ENCODE results near the gene DUSP1. TPM values are rescaled to one million over a fixed set of nuclear protein-coding genes. Genes with fewer than 3 reads are reported as not detected.

The DUSP1 gene
- total and polyA plus RNA-seq, 2 experiments from 2014 or later = 547 to 583 TPM

- Histone ChIP-seq H3K36me3 (replicated peaks; ENCODE audit: insufficient read depth, low read depth) (no peaks in the 10 kb centered on the region), H3K9me2 (replicated peaks; ENCODE audit: insufficient read depth) (no peaks in the 10 kb centered on the region), H4K20me1 (ENCODE audit: insufficient read depth, poor library complexity, severe bottlenecking) (no peaks in the 10 kb centered on the region), H3K27ac (no peak overlapping the region), H3K4me1 (ENCODE audit: insufficient read depth) (peaks cover 3% of the 10 kb centered on the region), H2AFZ (no peak overlapping the region), H3K27me3 (no peaks in the 10 kb centered on the region), H3K4me3 (no peak overlapping the region), H3K79me2 (no peaks in the 10 kb centered on the region), H3K9me3 (ENCODE audit: low read depth) (no peaks in the 10 kb centered on the region), H3K4me2 (no peak overlapping the region)
- WGBS (ENCODE audit: low lambda C conversion rate, missing lambda C conversion rate) = 73% methylated on average over 6 of the region's 6 CpGs
- DNase-seq (ENCODE audit: low spot score) = peak; percentile 26
- TF ChIP-seq EZH2phosphoT487 (IDR thresholded peaks at IDR 0.05; ENCODE audit: low read depth, severe bottlenecking, unreplicated experiment) (no peak), EZH2 (IDR thresholded peaks at IDR 0.05; ENCODE audit: borderline replicate concordance) (no peak)
- TF ChIP-seq, protein P1, sequence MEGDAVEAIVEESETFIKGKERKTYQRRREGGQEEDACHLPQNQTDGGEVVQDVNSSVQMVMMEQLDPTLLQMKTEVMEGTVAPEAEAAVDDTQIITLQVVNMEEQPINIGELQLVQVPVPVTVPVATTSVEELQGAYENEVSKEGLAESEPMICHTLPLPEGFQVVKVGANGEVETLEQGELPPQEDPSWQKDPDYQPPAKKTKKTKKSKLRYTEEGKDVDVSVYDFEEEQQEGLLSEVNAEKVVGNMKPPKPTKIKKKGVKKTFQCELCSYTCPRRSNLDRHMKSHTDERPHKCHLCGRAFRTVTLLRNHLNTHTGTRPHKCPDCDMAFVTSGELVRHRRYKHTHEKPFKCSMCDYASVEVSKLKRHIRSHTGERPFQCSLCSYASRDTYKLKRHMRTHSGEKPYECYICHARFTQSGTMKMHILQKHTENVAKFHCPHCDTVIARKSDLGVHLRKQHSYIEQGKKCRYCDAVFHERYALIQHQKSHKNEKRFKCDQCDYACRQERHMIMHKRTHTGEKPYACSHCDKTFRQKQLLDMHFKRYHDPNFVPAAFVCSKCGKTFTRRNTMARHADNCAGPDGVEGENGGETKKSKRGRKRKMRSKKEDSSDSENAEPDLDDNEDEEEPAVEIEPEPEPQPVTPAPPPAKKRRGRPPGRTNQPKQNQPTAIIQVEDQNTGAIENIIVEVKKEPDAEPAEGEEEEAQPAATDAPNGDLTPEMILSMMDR (IDR thresholded peaks at IDR 0.05; ENCODE audit: poor library complexity) = no peak
Measured at GRCh38 chr5:172754596-172755356, 16.2 kb downstream of the DUSP1 start.

- Histone ChIP-seq H3K79me2 (no peaks in the 10 kb centered on the region), H3K27ac (no peak overlapping the region), H3K4me2 (no peak overlapping the region), H3K4me3 (no peak overlapping the region), H3K9me3 (ENCODE audit: low read depth) (no peaks in the 10 kb centered on the region), H3K9me2 (replicated peaks; ENCODE audit: insufficient read depth) (no peaks in the 10 kb centered on the region), H2AFZ (no peak overlapping the region), H3K27me3 (no peaks in the 10 kb centered on the region), H3K4me1 (ENCODE audit: insufficient read depth) (peaks cover 8% of the 10 kb centered on the region), H4K20me1 (ENCODE audit: insufficient read depth, poor library complexity, severe bottlenecking) (no peaks in the 10 kb centered on the region), H3K36me3 (replicated peaks; ENCODE audit: insufficient read depth, low read depth) (no peaks in the 10 kb centered on the region)
- no peak for TF ChIP-seq EZH2 (IDR thresholded peaks at IDR 0.05; ENCODE audit: borderline replicate concordance)
- no peak for TF ChIP-seq EZH2phosphoT487 (IDR thresholded peaks at IDR 0.05; ENCODE audit: low read depth, severe bottlenecking, unreplicated experiment)
- TF ChIP-seq, protein P1 (IDR thresholded peaks at IDR 0.05; ENCODE audit: poor library complexity) = no peak
- DNase-seq (ENCODE audit: low spot score) = no peak
- 89% methylated on average over 2 of the region's 2 CpGs for WGBS (ENCODE audit: low lambda C conversion rate, missing lambda C conversion rate)
Measured at GRCh38 chr5:172753101-172753500, 17.9 kb downstream of the DUSP1 start.

DNA sequence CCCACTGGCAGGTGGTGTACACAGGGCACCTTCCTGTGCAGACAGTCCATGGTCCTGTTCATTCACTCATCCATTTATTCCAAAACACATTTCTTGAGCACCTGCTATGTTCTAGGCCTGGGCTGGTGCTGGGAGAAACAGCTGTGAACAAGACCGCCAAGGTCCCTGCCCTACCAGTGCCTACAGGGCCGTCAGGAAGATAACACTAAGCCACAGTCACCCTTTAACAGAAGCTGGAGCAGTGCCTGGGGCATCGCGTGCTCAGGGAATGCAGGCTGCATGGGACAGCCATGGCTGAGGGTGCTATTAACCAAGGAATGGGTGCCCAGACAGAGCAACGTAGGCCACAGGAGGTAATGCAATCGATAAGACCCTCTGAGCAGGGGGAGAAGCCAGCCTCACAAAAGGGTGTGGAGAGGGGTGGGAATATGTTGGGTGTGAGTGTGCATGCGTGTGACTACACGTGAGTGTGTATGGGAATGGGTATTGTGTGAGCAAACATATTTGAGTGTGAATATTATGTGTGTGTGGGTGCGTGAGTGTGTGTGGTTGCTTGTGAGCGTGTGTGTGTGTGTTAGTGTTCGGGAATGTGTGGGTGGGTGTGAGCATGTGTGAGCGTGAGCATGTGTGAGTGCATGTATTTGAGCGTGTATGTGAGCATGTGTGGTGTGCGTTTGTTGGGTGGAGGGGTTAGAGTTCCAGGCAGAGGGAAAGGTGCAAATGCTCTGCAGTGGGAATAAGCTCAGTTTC lies 19.1 kb downstream of the DUSP1 start:
- no peak overlapping the region for H3K4me2 ChIP-seq
- H4K20me1 ChIP-seq (ENCODE audit: insufficient read depth, poor library complexity, severe bottlenecking) = no peaks in the 10 kb centered on the region
- TF ChIP-seq EZH2phosphoT487 (IDR thresholded peaks at IDR 0.05; ENCODE audit: low read depth, severe bottlenecking, unreplicated experiment) (no peak), EZH2 (IDR thresholded peaks at IDR 0.05; ENCODE audit: borderline replicate concordance) (no peak)
- TF ChIP-seq, protein P1 (IDR thresholded peaks at IDR 0.05; ENCODE audit: poor library complexity) = no peak
- H3K4me3 ChIP-seq = no peak overlapping the region
- H3K4me1 ChIP-seq (ENCODE audit: insufficient read depth) = peaks cover 8% of the 10 kb centered on the region
- no peak overlapping the region for H2AFZ ChIP-seq
- H3K27ac ChIP-seq = no peak overlapping the region
- DNase-seq (ENCODE audit: low spot score) = no peak
- H3K9me3 ChIP-seq (ENCODE audit: low read depth) = no peaks in the 10 kb centered on the region
- 92% methylated on average over 14 of the region's 14 CpGs for WGBS (ENCODE audit: low lambda C conversion rate, missing lambda C conversion rate)
- H3K36me3 ChIP-seq (replicated peaks; ENCODE audit: insufficient read depth, low read depth) = no peaks in the 10 kb centered on the region
- no peaks in the 10 kb centered on the region for H3K27me3 ChIP-seq
- H3K79me2 ChIP-seq = no peaks in the 10 kb centered on the region
- no peaks in the 10 kb centered on the region for H3K9me2 ChIP-seq (replicated peaks; ENCODE audit: insufficient read depth)

Measured in hepatocyte (in vitro differentiated cells).